Frontal cortex (tissue), 4 donors: ENCODE results near the gene GPATCH2. TPM values are rescaled to one million over a fixed set of nuclear protein-coding genes. Genes with fewer than 3 reads are reported as not detected.

ENCODE experiments used
- DNase-seq, 2 donors: peaks; one replicate each; pipeline ENCODE4 v3.0.0; 2012; ENCODE audit warnings: low spot score in 2 of 2
- FAIRE-seq: peaks from 2 replicates; lab custom pipeline; 2012; peaks lifted over from hg19 to GRCh38; lab: Jason Lieb, UNC
- total RNA-seq: library from RNA; depleted of rRNA; stranded (reverse); fragments of >200 nt; gene quantifications from one replicate; pipeline ENCODE4 v1.2.3, GENCODE V29; 2014
- donor health status: control.
- donor health status: control.
- donor health status: control.

Gene GPATCH2
- total RNA-seq, result 29.3 TPM

DNA sequence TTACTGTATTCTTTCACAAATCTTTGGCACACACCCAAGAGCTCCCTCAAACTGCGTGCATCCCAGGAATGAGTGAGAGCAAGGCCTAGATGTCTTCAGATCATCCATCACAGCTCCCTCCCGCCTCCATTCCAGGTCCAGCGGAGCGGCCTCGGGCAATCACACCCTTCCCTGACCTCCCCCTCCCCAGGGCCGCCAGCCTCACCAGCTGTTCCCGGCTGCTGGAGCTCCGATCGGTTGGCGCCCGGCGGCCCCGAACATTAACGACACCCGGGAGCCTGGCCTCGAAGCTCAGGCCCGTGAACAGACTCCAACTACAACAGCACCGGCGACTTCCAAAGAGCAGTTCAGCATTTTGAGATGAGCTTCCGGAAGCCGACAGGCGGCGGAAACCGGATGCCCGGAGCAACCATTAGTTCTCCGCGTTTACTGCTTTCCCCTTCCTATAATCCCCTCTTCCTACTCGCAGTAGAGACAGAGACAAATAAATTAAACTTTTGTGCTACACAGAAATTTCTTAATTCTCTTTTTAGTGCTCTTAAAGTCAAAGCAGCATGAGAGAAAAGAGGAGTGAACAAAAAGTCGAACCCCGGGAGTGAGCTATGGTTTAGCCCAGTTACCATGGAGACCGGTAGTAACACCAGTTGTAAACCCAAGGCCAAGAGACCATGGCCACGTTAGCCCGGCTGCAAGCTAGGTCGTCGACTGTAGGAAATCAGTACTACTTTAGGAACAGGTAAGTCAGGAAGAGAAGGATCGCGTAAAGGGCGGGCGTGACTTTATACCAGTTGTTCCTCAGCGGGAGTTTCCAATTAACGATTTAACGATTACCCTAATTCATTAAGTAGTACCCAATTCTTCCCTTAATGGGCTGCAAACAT lies at the start of gene GPATCH2, which contains the start of gene SPATA17:
GPATCH2 (minus strand) TSS at position 380 of the 881 bp plus-strand sequence; CDS start at position 261, 119 bp downstream.
SPATA17 (plus strand) TSS at position 634 of the 881 bp plus-strand sequence; CDS start at position 669, 35 bp downstream.
- FAIRE-seq (no peak), DNase-seq (peak; percentile 52 to 69)

DNA sequence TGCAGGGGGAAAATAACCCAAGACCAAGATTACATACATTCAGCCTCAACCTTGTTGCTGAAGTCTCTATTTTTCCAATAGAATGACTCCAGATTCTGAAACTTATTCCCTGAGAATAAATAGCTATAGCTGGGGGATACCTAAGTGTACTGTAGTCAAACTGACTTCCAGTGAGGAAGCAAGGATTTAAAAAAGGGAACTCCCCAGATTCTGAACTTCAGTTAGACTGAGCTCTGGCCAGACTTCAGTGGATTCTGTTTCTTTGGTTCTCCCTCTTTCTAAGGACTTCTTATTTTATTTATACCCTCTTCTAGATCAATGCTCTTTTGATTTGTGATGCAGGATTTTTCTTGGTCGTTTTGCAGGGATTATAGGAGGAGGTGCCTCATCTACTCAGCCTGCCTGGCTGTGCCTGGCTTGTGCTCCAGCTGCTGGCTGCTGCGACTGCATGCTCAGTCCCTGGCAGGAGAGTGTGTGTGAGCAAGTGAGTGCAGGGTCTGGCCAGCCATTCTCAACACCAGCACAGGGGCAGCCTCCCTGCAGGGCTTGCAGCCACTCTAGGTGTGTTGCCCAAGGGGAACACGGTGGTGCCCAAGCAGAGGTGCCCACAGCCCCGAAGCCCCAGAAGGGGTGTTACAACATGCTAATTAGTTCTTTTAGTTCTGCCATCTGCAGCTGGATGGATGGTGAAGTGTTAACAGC lies 43.3 kb upstream of the GPATCH2 start:
- DNase-seq (no peak), FAIRE-seq (no peak)

DNA sequence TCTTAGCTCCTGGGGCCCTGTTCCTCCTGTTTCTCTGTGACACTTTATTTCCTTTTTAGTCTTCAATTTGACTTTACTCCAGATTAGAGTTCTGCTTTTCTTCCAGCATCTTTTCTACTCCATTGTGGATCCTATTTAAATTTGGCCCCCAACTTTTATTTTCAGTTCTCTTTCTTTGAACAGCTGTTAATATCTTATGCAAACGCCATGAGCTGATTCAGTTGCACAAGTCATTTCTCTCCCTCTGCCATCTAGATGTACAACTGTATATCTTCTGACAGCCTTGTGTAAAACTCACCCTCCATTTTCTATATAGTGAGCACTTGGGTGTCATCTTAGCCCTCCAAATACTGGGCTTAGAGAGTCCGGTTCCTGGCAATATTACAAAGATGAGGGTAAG lies 42.5 kb upstream of the GPATCH2 start:
- DNase-seq, result no peak

DNA sequence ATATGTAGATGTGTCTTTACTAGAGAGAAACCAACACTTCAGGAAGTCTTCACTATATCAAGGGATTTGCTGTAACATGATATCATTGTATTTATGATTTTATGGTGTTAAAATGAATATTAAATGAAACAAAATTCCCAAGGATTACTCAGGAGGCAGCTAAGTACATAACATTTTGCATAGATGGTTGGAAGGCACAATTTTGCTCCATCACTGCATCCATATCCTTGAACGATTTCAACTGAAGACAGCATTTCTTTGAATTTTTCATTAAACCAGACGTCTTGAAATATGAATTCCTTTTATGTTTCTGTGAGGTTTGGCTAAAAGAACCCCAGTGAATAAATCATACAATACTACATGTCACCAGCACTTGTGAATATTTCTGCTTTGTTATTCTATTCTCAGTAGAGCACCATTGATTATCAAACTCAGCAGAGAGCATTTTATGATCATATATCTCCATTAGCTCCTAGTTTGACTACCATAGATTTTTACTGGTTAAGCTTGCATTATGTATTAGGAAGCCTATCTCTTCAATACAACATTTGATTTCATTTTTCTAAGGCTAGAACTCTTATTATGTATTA lies 37.6 kb upstream of the GPATCH2 start:
- DNase-seq (no peak), FAIRE-seq (no peak)

More for the DNA sequence above, 42.5 kb upstream of the GPATCH2 start:
- FAIRE-seq, result no peak

DNA sequence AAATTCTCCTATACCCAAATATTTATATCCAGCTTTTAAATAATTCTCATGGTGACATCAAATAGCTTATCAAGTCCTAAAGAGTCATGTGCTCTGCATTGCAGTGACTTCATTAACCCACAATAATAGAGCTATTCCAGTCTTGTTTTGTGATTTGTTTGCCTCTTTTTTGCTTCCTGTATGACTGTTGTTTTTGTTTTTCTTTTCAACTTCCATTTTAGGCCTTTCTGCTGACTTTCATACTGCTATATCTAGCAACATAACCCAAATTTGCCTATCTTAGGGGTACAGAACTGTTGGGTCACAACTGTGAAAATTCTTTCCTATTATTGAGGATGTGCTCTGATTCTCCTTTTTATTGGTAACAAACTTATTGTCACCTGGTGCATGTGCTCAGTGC lies 30.5 kb upstream of the GPATCH2 start:
- no peak for FAIRE-seq
- no peak for DNase-seq

DNA sequence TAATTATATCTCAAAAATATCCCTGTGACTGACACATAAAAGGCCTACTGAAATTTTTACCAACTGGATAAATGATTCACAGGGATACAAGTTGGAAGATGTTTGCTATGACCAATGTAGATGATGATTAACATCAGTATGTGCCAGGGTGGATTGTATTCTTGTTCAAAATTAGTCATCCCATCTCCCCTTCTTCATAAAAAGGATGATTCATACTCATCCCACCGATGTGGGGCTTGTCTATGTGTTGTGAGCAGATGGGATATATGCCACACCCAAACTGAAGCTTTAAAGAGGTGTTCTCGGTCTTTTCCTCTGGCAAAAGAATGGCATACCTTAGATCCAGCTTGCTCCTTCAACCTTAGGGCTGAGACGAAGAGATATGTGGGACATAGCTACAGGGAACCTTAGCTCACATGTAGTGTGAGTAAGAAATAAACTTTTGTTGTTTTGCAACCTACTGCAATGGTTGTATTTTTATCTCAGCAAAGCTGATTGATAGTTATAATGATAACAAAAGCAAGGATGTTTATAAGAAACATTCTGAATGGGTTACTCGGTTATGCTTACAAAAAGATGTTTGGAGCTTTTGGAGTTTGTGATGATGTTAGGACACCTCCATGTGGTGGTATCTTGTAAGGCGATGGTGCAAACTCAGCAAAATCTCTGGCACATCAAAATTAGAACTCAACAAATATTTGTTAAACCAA lies 29.6 kb upstream of the GPATCH2 start:
- DNase-seq, result peak in 1 of 2 donors; percentile 17
- FAIRE-seq, result no peak

DNA sequence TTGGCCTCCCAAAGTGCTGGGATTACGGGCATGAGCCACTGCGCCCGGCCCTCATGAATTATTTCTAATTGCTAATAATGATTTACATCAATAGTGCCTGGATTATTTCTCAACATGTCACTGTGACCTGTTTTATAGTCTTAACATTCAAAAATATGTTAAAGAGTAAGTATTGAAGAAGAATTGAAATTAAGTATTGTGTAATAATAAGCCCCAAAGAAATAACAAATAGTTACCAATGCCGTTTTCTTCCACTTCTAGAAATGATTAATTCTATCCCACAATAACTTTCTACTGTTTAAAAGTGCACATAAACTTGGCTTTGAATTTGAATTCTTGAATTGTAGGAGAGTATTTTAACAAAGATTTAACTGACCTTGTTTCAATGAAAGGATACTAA lies 19.8 kb upstream of the GPATCH2 start:
- no peak for FAIRE-seq
- no peak for DNase-seq

DNA sequence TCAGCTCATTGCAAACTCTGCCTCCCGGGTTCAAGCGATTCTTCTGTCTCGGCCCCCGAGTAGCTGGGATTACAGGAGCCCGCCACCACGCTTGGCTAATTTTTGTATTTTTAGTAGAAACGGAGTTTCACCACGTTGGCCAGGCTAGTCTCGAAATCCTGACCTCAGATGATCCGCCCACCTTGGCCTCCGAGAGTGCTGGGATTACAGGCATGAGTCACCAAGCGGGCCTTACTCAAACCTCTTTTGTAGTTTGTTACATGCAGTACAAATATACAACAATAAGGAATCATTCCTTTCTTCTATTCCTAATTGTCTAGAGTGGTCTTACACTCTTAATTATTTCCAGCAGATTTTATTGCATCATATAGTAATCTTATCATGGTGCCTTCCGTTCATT lies 16.9 kb upstream of the GPATCH2 start:
- no peak for FAIRE-seq
- no peak for DNase-seq

DNA sequence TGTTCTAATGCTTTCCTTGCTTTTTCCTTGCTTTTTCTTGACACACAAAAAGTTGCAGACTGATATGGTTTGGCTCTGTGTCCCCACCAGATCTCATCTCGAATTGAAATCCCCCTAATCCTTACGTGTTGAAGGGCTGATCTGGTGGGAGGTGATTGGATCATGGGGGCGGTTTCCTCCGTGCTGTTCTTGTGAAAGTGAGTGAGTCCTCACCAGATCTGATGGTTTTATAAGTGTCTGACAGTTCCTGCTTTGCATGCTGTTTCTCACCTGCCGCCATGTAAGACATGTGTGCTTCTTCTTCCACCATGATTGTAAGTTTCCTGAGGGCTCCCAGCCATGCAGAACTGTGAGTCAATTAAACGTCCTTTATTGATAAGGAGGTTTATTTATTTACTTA lies 11.6 kb upstream of the GPATCH2 start:
- FAIRE-seq (no peak), DNase-seq (no peak)

DNA sequence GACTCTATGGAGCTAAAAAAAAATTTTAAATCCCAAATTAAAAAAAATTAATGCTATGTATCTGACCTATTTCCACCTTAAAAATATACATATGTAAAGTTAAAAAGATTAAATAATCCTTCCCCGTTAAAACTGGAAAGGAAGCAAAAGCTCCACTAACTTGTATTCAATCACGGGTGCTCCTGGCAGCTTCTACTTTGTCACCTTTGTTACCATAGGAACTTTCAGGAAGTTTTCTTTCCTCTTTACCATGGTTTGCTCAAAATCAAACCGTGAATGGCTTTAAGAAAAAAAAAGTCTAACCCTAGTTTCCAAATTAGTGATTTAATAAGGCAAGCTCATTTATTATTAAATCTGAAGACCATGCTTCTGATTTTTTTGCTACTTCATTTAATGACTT lies 3.5 kb downstream of the GPATCH2 start:
- DNase-seq (no peak), FAIRE-seq (no peak)

DNA sequence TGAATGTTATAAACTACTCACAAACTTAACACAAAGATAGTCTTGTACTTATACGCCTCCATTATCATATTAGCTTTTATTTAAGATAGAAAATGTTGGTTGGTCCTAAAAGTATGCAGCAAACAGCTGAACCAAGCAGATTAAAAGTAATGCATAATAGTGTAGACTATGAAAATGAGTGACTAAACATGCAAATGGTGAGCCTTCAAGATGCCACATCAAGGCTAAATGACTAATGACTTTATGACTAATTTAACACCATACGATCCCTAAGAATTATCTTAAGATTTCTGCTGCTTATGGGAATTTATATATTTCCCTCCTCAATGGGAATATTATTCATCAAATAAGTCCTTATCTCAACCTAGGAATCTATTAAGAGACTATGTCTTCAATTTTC lies 4.6 kb downstream of the GPATCH2 start:
- FAIRE-seq (no peak), DNase-seq (no peak)

DNA sequence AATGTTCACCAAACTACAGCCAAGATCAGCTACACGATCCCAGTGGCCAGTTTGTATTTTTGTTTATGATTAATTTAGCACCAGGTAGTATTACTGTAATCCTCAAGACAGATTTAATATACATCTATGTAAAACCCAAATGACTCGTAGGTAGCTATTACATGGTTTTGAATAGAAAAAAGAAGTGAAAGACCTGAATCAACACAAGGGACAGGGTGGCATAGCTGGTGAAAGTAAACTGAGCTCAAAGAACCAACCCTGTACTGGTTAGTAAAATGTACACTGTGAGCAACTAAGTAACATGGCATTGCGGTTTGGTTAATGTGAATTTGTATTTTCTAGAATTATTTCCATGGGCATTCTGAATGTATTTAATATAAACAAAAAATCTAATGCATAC lies 8.8 kb downstream of the GPATCH2 start:
- DNase-seq (no peak), FAIRE-seq (no peak)

DNA sequence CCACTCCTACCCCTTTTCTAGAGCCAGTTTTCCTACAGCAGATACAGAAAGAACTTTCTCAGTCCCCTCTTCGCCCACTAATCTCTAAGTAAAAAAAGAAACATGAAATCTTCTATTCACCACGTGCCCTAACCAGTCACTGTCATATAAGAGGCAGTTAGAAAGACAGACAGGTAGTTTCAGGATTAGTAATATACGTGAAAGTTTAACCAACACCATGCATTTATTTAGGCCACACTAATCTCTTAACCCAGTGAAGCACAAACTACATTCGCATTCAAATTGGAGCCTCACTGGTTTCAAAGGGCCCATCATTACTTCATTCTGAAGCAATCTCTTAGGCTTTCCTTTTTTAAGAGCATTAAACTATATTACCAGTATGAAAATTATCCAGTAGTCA lies 10.1 kb downstream of the GPATCH2 start:
- DNase-seq (no peak), FAIRE-seq (no peak)

DNA sequence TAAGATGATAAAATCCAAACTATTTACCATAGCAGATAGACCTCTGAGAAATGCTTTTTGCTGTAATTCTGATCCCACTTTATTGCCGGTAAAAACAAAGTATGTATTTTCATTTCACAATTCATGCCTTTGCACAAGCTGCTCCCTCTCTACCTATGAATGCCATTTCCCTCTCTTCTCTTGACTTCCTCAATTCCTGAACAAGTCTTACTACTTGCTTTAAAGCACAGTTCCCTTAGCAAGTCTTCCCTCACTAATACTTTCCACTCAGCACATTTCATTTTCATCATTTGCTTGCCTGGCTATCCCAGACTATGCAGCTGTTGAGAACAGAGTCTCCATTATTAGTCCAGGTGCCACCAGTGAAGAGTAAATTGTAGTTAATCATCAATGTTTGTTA lies 13.8 kb downstream of the GPATCH2 start:
- FAIRE-seq, result no peak
- no peak for DNase-seq

DNA sequence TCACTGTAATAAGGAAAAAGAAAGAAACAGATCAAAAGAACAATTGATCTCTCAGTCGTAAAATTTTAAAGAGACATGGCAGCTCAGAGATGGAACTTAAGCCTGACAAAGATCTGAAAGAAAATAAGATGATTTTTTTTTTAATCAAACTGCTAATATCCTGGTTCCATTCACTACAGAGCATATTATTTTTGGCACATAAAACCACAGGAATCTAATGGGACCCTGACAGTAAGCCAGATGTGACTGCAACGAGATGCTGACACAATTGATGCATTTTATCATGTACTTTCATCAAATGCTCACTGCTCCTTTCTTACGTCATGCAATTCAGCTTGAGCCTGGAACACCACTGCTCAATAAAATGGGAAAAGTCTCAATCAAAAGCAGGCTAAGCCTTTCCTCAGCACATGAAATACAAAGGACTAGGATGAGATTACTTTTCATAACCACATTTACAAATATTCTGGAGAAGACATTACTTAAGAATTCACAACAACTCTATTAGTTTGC lies 16.6 kb downstream of the GPATCH2 start:
- DNase-seq, result no peak
- FAIRE-seq, result no peak

DNA sequence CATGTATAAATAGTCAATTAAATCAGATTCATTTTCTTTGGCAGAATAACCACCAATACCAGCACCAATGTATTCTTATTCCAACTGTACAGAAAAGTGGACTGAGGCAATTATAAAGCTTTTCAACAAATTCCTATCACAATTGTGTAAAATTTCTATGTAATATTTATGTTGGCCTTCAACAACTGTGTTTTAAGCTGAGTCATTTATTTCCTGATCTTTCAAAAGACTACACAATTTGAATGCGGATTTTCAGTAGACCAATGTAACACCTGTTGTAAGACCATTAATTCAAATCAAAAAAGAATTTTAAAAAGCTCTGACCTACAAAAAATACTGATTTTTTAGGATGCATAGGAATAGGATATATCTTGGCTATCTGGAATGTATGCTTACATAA lies 25.5 kb downstream of the GPATCH2 start:
- FAIRE-seq (no peak), DNase-seq (no peak)

DNA sequence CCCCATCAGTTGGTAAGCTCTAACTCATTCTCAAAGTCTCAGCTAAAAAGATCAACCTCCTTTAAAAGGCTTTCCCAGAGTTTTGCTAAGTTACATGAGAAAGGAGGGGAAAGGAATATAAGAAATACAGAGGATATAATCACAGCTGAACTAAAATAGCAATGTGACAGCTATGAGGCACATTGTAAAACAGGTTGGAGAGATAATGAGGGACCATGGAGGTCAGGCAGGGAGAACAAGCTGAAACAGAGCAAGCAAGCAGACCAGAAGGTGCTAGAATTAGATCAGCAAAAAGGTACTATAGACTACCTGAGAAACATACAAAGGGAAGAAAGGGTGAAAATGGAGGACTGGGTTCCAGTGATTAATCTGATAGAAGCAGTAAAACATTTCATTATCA lies 28.5 kb downstream of the GPATCH2 start:
- FAIRE-seq (no peak), DNase-seq (no peak)

DNA sequence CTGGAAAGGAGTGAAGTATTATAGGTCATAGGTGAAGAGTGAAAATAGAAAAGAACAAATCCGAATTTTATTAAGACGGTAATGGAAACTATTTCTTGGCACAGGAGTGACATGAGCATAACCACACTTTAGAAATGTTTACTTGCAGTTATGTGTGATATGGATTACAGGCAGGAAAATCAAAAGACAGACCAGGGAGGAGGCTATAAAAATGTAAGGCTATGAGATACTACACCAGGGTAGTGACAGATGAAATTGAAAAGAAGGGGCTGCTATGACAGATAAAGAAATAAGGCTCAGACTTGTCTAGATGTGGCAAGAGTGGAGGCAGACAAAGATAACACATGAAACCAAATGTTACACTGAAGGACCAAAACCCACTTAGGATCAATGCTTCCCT lies 31.7 kb downstream of the GPATCH2 start:
- FAIRE-seq, result no peak
- DNase-seq, result no peak

DNA sequence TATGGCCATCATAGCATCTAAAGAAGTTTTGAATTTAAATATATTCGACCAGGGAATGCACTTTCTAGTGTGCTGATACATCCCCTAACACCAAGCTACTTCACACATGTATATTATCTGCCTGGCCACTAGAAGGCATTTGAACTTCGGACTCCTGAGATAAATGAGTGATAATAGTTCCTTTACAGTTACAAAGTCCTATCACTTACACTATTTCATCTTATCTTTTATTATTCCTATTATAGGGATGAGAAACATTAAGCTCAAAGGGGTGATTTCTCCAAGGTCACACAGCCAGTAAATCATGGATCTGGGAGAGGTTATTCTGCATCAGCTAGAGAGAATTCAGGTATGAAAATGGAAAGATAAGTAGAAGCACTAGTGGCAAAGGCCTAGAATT lies 40.3 kb downstream of the GPATCH2 start:
- DNase-seq (no peak), FAIRE-seq (no peak)

DNA sequence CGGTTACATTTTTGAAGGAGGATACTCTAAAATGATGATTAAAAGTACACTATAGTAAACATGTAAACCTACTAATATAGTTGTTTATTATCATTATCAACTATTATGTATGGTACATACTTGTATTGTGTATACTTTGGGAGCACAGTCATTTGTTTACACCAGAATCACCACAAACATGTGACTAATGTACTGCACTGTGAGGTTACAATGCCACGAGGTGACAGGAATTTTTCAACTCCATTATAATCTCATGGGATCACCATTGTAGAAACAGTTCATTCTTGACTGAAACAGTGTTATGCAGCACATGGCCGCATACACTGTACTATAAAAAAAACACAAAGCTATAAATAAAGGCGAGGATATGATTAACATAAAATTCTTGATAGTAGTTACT lies 44.3 kb downstream of the GPATCH2 start:
- no peak for DNase-seq
- no peak for FAIRE-seq
